Mesenchymal stem cell (in vitro differentiated cells and primary cell): ENCODE results near the gene SMARCC2.
A peak's percentile ranks its signal among the peaks of the same experiment; 100 is the strongest.

ENCODE experiments used
- DNase-seq: peaks from one replicate; pipeline ENCODE4 v3.0.0-alpha.2; 2013
- H2AFZ ChIP-seq: one replicate; pipeline ENCODE4 v1.6.1; 2013; ENCODE audit warnings: low read depth, mild to moderate bottlenecking, control low read depth, inconsistent platforms, low read length, moderate library complexity
- H2AK5ac ChIP-seq: 2 replicates; pipeline ENCODE4 v1.6.1; 2013; ENCODE audit warnings: low read length, moderate library complexity, mild to moderate bottlenecking, inconsistent platforms; ENCODE audit not compliant: severe bottlenecking
- H2BK120ac ChIP-seq: one replicate; pipeline ENCODE4 v1.6.1; 2013; ENCODE audit warnings: low read depth, mild to moderate bottlenecking, inconsistent platforms, low read length, moderate library complexity
- H2BK12ac ChIP-seq, 2 experiments: one replicate each; pipeline ENCODE4 v1.6.1; 2013; ENCODE audit warnings: inconsistent platforms in 2 of 2, low read length in 2 of 2, mild to moderate bottlenecking in 2 of 2, moderate library complexity in 2 of 2, control low read depth in 1 of 2
- H2BK15ac ChIP-seq: one replicate; pipeline ENCODE4 v1.6.1; 2013; ENCODE audit warnings: mild to moderate bottlenecking, low read depth, inconsistent platforms; ENCODE audit not compliant: poor library complexity, severe bottlenecking
- H2BK5ac ChIP-seq: 2 replicates; pipeline ENCODE4 v1.6.1; 2013; ENCODE audit warnings: low read depth, mild to moderate bottlenecking, low read length, control low read depth, inconsistent platforms; ENCODE audit not compliant: poor library complexity, severe bottlenecking
- H3K14ac ChIP-seq, 2 experiments: one replicate each; pipeline ENCODE4 v1.6.1; 2013; ENCODE audit warnings: inconsistent platforms in 2 of 2, low read length in 2 of 2, control low read depth in 1 of 2, mild to moderate bottlenecking in 1 of 2, moderate library complexity in 1 of 2
- H3K18ac ChIP-seq, 2 experiments: one replicate each; pipeline ENCODE4 v1.6.1; 2013; ENCODE audit warnings: inconsistent platforms in 2 of 2, low read length in 2 of 2, control low read depth in 1 of 2, low read depth in 1 of 2, mild to moderate bottlenecking in 1 of 2
- H3K23ac ChIP-seq, 2 experiments: one replicate each; pipeline ENCODE4 v1.6.1; 2013; ENCODE audit warnings: inconsistent platforms in 2 of 2, low read length in 2 of 2, mild to moderate bottlenecking in 2 of 2, moderate library complexity in 2 of 2, control low read depth in 1 of 2
- H3K27ac ChIP-seq: 2 replicates; pipeline ENCODE4 v1.5.1; 2013; ENCODE audit warnings: mild to moderate bottlenecking, moderate library complexity, low read length, control low read depth, inconsistent platforms; ENCODE audit not compliant: poor library complexity, severe bottlenecking
- H3K27me3 ChIP-seq, 2 experiments: 2 replicates each; pipeline versions ENCODE4 v1.6.1 to v1.7.0; 2013; ENCODE audit warnings: low read length in 2 of 2, mild to moderate bottlenecking in 2 of 2, moderate library complexity in 2 of 2, control low read depth in 1 of 2, inconsistent platforms in 1 of 2; ENCODE audit not compliant: control insufficient read depth in 1 of 2, insufficient read depth in 1 of 2
- H3K36me3 ChIP-seq, 2 experiments: 2 replicates each; pipeline versions ENCODE4 v1.6.1 to v1.7.0; 2013; ENCODE audit warnings: low read length in 2 of 2, control low read depth in 1 of 2, inconsistent platforms in 1 of 2, low read depth in 1 of 2, mild to moderate bottlenecking in 1 of 2; ENCODE audit not compliant: insufficient read depth in 2 of 2, control insufficient read depth in 1 of 2
- H3K4ac ChIP-seq, 2 experiments: one replicate each; pipeline ENCODE4 v1.6.1; 2013; ENCODE audit warnings: inconsistent platforms in 2 of 2, low read length in 2 of 2, mild to moderate bottlenecking in 2 of 2, moderate library complexity in 2 of 2, control low read depth in 1 of 2, low read depth in 1 of 2
- H3K4me1 ChIP-seq: 2 replicates; pipeline ENCODE4 v1.6.1; 2013; ENCODE audit warnings: low read depth, low read length, control low read depth; ENCODE audit not compliant: control insufficient read depth, insufficient read depth
- H3K4me2 ChIP-seq: 2 replicates; pipeline ENCODE4 v1.6.1; 2013; ENCODE audit warnings: low read length, mild to moderate bottlenecking, inconsistent platforms; ENCODE audit not compliant: poor library complexity, severe bottlenecking
- H3K4me3 ChIP-seq, 2 experiments: 2 replicates each; pipeline versions ENCODE4 v1.5.1 to v1.7.0; 2013; ENCODE audit warnings: low read length in 2 of 2, mild to moderate bottlenecking in 2 of 2, control low read depth in 1 of 2, low read depth in 1 of 2; ENCODE audit not compliant: insufficient read depth in 1 of 2
- H3K79me1 ChIP-seq: replicated peaks from 2 replicates; pipeline ENCODE4 v1.6.1; 2013; ENCODE audit warnings: mild to moderate bottlenecking, control low read depth, low read length, inconsistent platforms; ENCODE audit not compliant: poor library complexity, severe bottlenecking
- H3K9ac ChIP-seq: 2 replicates; pipeline ENCODE4 v1.7.0; 2013; ENCODE audit warnings: mild to moderate bottlenecking, low read length, moderate library complexity
- H3K9me3 ChIP-seq: 2 replicates; pipeline ENCODE4 v1.7.0; 2013; ENCODE audit warnings: mild to moderate bottlenecking, low read length; ENCODE audit not compliant: control insufficient read depth
- H4K8ac ChIP-seq: one replicate; pipeline ENCODE4 v1.6.1; 2013; ENCODE audit warnings: inconsistent platforms, mild to moderate bottlenecking, low read length, moderate library complexity
- H4K91ac ChIP-seq: one replicate; pipeline ENCODE4 v1.6.1; 2013; ENCODE audit warnings: mild to moderate bottlenecking, low read length, inconsistent platforms
- WGBS: methylation state at CpG from one replicate; pipeline ENCODE4 v1.1.7; 2013; ENCODE audit warnings: mixed read lengths; 5-methylcytosine and 5-hydroxymethylcytosine counted together

SMARCC2 gene

DNA sequence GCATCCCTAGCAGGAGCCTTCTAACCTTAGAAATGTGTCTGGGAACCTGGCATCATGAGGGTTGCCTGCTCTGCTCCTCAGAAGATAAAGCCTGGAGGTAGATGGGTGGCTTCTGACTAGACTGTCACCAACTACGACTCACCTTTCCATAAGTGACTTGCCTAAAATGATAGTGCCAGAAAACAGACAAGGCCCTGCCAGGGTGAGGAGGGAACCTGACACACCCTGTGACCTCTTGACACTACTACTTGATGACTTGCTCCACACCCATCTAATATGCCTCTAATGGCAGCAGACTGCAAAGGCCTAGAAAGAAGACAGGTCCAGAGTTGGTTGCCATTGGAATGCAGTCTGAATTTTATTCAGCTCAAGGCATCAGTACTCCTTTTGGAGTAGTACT, 23.1 kb upstream of the SMARCC2 start:
- Histone ChIP-seq H3K23ac (no peak overlapping the region), H3K4me3 (no peak overlapping the region), H3K36me3 (peaks cover 72 to 82% of the 10 kb centered on the region in 2 experiments), H3K9me3 (no peaks in the 10 kb centered on the region), H2AFZ (no peak overlapping the region), H2BK12ac (no peak overlapping the region), H3K14ac (no peak overlapping the region), H3K9ac (no peak overlapping the region), H2BK15ac (no peak overlapping the region), H3K79me1 (peaks cover 21% of the 10 kb centered on the region), H3K4ac (no peak overlapping the region), H2AK5ac (no peak overlapping the region), H3K27me3 (no peaks in the 10 kb centered on the region), H3K4me2 (no peak overlapping the region), H3K18ac (no peak overlapping the region), H3K4me1 (no peaks in the 10 kb centered on the region), H4K8ac (no peak overlapping the region), H3K27ac (no peak overlapping the region), H2BK120ac (no peak overlapping the region), H2BK5ac (no peak overlapping the region), H4K91ac (no peak overlapping the region)
- no peak for DNase-seq
- 100% methylated on average over 1 of the region's 1 CpG for WGBS

- H3K27ac ChIP-seq = no peak overlapping the region
- no peak overlapping the region for H4K8ac ChIP-seq
- peaks cover 63 to 81% of the 10 kb centered on the region in 2 experiments for H3K36me3 ChIP-seq
- H3K23ac ChIP-seq = no peak overlapping the region
- H3K79me1 ChIP-seq = peaks cover 8% of the 10 kb centered on the region
- no peaks in the 10 kb centered on the region for H3K9me3 ChIP-seq
- no peak overlapping the region for H2BK5ac ChIP-seq
- no peak overlapping the region for H2AFZ ChIP-seq
- H3K4me1 ChIP-seq = no peaks in the 10 kb centered on the region
- no peak overlapping the region for H3K4me3 ChIP-seq
- H2BK12ac ChIP-seq = no peak overlapping the region
- no peaks in the 10 kb centered on the region for H3K27me3 ChIP-seq
- H3K18ac ChIP-seq = no peak overlapping the region
- no peak overlapping the region for H2AK5ac ChIP-seq
- peak overlapping the region; percentile 0 for H3K9ac ChIP-seq
- H4K91ac ChIP-seq = no peak overlapping the region
- no peak overlapping the region for H3K4ac ChIP-seq
- 91% methylated on average over 6 of the region's 6 CpGs for WGBS
- no peak for DNase-seq
- no peak overlapping the region for H2BK120ac ChIP-seq
- H3K4me2 ChIP-seq = no peak overlapping the region
- no peak overlapping the region for H2BK15ac ChIP-seq
- no peak overlapping the region for H3K14ac ChIP-seq
Observed at GRCh38 chr12:56208006-56208405, 18.7 kb upstream of the SMARCC2 start.

- Histone ChIP-seq H2BK15ac (no peak overlapping the region), H3K27me3 (no peaks in the 10 kb centered on the region), H3K27ac (no peak overlapping the region), H4K8ac (peak overlapping the region; percentile 12), H3K9me3 (no peaks in the 10 kb centered on the region), H3K4me2 (no peak overlapping the region), H3K4me3 (no peak overlapping the region), H3K79me1 (peaks cover 5% of the 10 kb centered on the region), H3K4me1 (no peaks in the 10 kb centered on the region), H3K4ac (no peak overlapping the region), H2AFZ (no peak overlapping the region), H2BK5ac (no peak overlapping the region), H3K36me3 (peaks cover 51 to 67% of the 10 kb centered on the region in 2 experiments), H3K14ac (no peak overlapping the region), H2BK12ac (no peak overlapping the region), H4K91ac (peak overlapping the region; percentile 6), H2BK120ac (no peak overlapping the region), H3K23ac (no peak overlapping the region), H3K18ac (no peak overlapping the region), H2AK5ac (no peak overlapping the region), H3K9ac (peak overlapping the region; percentile 44)
- 83% methylated on average over 14 of the region's 14 CpGs for WGBS
- peak; percentile 68 for DNase-seq
Observed at GRCh38 chr12:56206452-56207166, 17.3 kb upstream of the SMARCC2 start.

GRCh38 chr12:56205445-56205844, 16.2 kb upstream of the SMARCC2 start:
- DNase-seq = no peak
- Histone ChIP-seq H3K4me1 (no peaks in the 10 kb centered on the region), H3K4me3 (no peak overlapping the region), H3K36me3 (peaks cover 43 to 58% of the 10 kb centered on the region in 2 experiments), H3K27ac (no peak overlapping the region), H3K27me3 (no peaks in the 10 kb centered on the region), H2BK15ac (no peak overlapping the region), H3K14ac (no peak overlapping the region), H2BK12ac (no peak overlapping the region), H3K4me2 (no peak overlapping the region), H3K23ac (no peak overlapping the region), H3K4ac (no peak overlapping the region), H2BK5ac (no peak overlapping the region), H3K18ac (no peak overlapping the region), H2AFZ (no peak overlapping the region), H4K91ac (no peak overlapping the region), H3K9me3 (no peaks in the 10 kb centered on the region), H2AK5ac (no peak overlapping the region), H4K8ac (no peak overlapping the region), H3K79me1 (peaks cover 4% of the 10 kb centered on the region), H2BK120ac (no peak overlapping the region), H3K9ac (peak overlapping the region; percentile 21)
